NCI-H2171 treated with DMSO at 0.1 percent for 48 hours (cell line): ENCODE data around the gene CLASP1.
"Not testable (repeated sequence)": the region's sequence is repeated elsewhere in the genome, so short reads cannot be mapped to it uniquely, and the experiment has no call there.

Experiments used
- DNase-seq: peaks from one replicate; lab custom pipeline; 2025; lab: John Stamatoyannopoulos, UW

The CLASP1 gene

DNA sequence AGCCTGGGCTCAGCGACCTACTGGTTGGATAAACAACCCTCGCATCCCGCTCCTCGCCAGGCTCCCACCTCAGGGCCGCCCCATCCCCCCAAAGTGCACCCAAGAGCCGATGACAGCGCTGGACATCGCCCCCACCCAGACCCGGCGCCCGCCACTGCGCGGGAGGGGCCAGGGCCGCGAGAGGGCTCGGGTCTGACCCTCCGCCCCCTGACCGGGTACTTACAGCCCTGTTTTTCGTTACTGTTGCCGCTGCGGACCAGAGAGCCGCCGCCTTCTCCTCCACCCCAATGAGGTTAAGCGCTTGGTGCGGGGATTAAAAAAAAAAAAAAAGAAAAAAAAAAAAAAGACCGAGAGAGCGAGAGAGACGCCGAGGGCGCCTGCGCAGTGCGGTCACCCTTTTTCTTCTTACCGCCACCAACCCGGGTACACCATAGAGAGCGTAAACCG is at the start of gene CLASP1:
Gene CLASP1, minus strand, starts transcription at position 314 of the 447 bp plus-strand sequence. CDS start 43,567 bp downstream, outside the sequence.
- DNase-seq: no peak

DNA sequence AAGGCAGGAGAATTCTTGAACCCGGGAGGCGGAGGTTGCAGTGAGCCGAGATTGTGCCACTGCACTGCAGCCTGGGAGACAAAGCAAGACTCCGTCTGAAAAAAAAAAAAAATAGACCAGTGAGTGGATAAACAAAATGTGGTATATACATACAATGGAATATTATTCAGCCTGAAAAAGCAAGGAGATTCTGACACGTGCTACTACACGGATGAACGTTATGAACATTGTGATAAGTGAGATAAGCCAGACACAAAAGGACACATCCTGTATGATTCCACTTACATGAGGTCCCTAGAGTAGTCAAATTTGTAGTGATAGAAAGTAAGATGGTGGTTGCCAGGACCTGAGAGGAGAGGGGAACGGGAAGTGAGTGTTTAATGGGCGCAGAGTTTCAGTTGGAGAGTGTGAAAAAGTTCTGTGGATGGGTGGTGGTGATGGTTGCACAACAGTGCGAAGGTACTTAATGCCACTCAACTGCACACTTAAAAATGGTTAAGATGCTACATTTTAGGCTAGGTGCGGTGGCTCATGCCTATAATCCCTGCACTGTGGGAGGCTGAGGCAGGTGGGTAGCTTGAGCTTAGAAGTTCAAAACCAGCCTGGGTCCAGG is 49.2 kb upstream of the CLASP1 start:
- no peak for DNase-seq

DNA sequence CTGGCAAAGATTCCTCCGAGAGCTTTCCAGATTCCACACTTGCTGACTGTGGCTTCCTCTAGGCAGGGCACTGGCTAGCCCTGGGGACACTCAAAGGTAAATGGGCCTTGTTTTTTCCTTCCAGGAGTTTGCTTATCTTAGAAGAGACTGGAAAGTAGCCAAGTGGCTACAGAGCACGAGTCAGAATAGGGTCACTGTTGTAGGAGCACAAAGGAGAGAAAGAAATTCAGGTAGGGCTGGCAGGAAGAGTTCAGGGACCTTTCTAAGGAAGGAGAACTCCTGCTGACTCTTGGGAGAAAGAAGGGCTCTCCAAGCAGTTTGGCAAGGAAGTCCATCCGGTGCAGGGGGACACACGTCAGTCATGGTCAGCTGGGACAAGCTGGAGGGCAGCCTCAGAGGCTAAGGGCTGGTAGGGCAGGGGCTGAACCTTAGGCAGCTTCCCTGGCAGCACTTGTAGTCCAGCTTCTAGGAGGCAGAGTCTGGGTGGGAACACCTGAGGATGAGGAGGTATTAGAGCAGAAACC is 47.9 kb upstream of the CLASP1 start:
- DNase-seq: no peak

DNA sequence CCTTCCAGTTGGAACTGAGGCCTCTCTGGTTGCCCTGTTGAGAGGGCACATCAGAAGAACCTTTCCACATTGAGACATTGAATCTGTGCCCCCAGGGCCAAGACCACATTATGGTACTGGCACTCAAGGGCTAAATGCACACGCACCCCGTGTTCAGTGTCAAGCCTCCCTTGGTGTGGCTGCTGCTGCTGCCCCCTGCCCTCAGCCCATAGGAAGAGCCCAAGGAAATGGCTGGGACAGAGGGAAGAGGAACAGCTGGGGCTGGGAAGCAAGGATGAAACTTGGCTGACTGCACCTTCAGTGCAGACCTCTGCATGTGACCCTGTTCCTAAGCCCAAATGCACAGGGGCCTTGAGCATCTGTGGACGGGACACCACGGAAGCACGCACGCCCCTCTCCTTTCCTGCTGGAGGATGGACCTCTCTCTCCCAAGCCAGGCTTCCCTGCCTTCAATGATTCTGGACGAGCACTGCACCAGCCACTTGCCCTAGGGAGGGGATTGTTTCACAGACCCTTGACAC is 47.2 kb upstream of the CLASP1 start:
- DNase-seq: no peak

DNA sequence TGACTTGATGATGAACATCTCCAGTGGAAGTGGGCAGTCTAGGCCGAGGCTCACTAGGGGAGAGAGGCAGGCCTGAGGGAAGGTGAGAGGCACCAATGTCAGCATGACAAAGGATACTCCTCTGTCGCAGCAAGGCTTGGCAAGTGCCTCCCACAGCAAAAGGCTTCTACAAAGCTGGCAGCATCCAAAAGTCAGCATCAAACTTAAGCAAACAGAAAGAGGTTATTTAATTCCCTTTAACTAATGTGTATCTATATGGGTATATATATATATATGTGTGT is 45.8 kb upstream of the CLASP1 start:
- no peak for DNase-seq

DNA sequence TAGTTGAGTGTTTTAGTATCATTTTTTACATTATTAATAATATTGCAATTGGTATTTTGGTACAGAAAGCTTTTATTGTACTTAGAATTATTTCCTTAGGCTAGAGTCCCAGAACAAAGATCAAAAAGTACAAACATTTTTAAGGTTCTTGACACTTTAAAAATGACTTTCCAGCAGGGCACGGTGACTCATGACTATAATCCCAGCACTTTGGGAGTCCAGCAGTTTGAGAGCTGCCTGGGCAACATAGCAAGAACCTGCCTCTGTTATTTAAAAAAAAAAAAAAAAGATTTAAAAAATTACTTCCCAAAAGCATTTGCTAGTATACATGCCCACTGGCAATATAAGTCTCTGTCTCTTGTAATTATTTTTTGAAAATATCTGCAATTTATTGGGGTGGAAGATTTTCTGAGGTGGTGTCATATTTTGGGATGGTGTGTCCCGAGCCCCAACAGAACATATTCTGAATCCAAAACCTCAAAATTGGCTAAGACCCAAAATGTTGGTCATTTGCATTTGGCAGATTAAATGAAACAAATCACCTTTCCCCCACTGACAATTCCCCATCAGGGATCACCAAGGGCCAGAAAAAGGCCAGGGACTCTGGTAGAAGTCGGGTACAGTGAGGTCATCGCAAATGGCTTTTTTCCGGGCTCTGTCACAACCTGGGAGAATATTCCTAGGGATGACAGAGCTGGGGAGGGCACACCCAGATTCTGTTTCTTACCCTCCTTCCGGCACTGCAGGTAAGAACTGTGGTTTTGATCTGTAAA is 45.3 kb upstream of the CLASP1 start:
- no peak for DNase-seq

DNA sequence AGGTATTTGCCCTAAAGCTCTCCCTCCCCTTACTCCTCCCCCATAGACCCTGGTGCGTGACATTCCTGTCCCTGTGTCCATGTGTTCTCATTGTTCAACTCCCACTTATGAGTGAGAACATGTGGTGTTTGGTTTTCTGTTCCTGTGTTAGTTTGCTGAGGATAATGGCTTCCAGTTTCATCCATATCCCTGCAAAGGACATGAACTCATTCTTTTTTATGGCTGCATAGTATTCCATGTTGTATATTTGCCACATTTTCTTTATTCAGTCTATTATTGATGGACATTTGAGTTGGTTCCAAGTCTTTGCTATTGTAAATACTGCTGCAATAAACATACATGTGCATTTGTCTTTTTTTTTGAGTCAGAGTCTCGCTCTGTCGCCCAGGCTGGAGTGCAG is 41.3 kb upstream of the CLASP1 start:
- DNase-seq: not testable (repeated sequence)

DNA sequence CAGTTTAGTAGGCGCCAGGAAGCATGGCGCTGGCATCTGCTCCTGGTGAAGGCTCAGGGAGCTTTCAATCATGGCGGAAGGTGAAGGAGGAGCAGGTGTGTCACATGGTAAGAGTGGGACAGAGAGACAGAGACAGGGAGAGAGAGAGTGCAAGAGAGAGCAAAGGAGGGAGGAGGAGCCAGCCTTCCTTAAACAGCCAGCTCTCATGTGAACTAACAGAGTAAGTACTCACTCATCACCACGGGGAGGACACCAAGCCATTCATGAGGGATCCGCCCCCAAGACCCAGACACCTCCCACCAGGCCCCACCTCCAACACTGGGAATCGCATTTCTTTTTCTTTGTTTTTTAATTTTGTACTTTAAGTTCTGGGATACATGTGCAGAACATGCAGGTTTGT is 40.8 kb upstream of the CLASP1 start:
- DNase-seq: no peak

DNA sequence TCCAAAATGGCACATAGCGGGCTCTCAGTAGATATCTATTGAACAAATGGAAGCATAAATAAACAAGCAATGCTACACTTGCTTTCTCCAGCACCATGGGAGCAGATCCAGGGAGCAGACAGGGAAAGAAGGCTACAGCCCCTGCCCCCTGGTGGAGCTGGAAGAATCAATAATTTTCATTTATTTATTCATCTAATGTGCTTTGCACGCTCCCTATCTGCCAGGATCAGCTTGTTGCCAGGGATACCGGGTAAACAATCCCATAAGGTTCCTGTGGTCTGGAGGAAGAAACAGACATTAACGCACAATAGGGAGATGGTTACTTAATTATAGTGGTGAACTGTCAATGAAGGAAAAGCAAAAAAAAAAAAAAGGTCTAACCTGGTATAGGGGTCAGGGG is 40.1 kb upstream of the CLASP1 start:
- peak; percentile 60 for DNase-seq

DNA sequence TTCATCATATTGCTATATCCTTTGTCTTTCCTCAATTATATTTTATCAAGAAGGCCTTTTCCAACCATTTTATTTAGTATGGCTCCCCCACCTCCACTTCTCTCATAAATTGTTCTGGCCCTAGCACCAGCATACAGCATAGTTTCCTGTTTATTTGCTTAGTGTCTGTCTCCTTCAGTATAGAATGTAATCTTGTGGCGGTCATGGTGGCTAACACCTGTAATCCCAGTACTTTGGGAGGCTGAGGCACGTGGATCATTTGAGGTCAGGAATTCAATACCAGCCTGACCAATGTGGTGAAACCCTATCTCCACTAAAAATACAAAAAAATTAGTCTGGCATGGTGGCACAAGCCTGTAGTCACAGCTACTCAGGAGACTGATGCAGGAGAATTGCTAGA is 39.6 kb upstream of the CLASP1 start:
- DNase-seq: no peak

DNA sequence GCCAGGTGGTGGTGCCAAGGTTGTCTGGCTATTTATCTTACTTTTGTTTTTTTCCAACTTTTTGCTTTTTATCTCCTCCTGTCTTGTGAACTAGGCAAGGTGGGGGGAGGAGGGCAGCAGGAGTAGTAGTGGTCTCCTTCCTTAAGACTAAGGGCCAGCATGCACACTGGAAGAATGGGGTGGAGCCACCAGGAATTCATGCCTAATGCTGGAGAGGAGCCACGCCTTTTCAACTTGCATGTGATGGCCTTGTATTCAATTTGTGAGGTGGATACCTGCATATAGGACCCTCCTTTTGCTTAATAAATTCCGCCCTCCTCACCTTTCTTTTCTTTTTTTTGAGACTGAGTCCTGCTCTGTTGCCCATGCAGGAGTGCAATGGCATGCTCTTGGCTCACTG is 37.6 kb upstream of the CLASP1 start:
- DNase-seq: no peak

DNA sequence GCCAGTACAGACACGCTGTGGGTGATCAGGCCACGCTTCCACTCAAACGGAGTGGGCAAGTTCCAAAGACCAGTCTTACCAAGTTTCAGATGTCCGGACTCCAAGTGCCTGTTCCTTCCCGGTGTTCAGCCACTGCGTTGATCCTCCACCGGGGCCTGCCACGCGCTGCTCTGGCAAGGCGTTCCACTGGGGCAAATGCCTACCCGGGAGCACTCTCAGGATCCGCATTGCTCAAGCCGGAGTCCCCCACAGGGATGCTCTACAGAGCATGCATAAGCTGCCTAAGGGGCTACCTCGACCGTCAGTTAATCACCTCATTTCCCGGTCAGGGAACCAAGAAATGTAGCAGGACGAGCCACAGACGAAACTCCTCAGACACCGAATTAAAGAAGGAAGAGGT is 37.0 kb upstream of the CLASP1 start:
- no peak for DNase-seq

DNA sequence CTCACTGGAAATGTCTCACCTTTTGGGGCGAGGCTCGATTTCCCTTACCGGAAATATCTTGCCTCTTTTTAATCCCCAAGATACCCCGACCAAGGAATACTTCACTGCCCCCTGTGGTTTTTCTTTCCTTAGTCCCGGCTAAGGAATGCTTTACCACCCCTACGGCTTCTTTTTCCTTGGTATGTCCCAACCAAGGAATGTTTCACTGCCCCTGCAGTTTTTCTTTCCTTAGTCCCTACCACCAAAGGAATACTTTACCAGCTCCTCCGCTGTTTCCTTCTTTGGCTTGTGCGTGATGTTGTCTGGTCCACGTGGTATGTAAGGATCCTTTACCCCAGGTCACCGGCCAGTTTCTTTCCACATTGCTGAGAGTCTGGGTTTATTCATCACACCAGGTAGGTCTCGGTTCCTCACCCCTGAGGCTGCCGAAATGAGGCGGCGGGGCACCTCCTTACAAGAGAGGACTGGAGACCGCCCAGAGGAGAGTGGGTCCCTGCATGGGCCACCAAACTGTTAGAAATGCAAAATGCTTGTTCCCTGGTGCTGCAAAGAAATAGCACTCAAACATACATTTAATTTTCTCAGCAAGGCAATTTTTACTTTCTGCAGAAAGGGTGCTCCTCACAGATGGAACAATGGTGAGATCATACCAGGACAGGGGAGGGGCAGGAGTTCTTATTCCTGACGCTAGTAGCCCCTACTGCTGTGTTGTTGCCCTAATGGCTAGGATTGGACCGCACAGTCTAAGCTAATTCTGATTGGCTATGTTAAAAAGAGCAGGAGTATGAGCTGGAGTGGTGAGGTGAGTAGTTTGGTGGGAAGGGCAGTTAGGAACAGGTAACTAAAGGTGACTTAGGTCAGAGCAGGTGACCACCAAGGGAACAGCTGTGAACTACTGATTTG is 33.4 kb upstream of the CLASP1 start:
- DNase-seq: no peak

DNA sequence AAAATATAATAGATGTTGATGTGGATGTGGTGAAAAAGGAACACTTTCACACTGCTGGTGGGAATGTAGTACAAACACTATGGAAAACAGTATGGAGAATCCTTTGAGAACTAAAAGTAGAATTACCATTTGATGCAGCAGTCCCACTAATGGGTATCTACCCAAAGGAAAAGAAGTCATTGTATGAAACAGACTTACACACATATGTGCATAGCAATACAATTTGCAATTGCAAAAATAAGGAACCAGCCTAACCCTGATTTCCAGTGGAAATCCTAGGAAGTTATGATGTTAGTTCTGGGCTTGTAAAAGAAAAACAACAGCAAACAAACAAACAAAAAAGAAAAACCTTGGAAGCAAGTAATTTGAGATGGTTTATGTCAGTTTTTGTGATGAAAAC is 28.6 kb upstream of the CLASP1 start:
- no peak for DNase-seq

DNA sequence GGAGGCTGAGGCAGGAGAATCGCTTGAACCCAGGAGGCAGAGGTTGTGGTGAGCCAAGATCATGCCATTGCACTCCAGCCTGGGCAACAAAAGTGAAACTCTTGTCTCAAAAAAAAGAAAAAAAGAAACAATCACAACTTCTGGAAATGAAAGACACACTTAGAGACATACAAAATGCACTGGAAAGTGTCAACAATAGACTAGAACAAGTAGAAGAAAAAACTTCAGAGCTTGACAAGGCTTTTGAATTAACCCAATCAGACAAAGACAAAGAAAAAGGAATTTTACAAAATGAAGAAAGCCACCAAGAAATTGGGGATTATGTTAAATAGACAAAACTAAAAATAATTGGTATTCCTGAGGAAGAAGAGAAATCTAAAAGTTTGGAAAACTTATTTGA is 22.4 kb upstream of the CLASP1 start:
- not testable (repeated sequence) for DNase-seq

DNA sequence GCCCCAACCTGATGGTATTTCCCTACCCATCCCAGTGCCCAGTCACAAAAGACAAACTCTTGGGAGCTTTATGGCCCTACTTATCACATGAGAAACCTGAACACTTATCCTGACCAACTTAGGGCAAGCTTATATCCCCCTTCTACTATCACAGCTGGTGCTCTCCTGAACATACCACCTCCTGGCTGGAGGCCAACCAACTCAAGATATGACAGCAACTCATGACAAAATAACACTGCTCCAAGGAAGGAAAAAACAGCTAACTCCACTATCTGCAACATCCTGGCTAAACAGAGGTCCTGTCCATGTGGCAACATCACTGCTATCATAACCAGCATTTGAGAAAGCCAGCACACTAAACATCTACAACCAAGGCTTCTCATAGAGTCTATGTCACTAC is 20.9 kb upstream of the CLASP1 start:
- peak; percentile 26 for DNase-seq

DNA sequence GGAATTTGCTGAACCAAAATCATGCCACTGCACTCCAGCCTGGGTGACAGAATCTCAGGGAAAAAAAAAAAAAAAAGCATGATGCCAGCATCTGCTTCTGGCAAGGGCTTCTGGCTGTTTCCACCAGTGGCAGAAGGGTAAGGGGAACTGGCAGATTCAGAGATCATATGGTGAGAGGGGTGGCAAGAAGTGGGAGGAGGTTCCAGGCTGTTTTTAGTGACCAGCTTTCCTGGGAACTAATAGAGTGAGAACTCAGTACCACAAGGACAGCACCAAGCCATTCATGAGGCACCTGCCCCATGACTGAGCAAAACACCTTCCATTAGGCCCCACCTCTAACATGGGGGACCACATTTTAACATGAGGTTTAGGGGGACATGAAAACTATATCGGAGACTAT is 18.4 kb upstream of the CLASP1 start:
- DNase-seq: peak; percentile 41

DNA sequence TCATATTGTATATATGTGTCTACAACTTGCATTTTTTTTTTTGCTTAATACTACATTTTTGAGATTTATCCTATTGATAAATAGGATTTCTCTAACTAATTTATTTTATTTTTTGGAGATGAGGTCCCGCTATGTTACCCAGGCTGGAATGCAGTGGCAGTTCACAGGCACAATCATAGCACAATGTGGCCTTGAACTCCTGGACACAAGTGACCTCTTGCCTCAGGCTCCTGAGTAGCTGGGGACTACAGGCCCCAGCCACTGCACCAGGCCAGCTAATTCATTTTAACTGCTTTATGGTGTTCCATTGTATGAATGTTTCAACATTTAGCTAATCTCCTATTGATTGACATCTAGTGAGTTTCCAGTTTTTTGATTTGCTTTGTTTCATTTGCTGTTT is 16.8 kb upstream of the CLASP1 start:
- no peak for DNase-seq

DNA sequence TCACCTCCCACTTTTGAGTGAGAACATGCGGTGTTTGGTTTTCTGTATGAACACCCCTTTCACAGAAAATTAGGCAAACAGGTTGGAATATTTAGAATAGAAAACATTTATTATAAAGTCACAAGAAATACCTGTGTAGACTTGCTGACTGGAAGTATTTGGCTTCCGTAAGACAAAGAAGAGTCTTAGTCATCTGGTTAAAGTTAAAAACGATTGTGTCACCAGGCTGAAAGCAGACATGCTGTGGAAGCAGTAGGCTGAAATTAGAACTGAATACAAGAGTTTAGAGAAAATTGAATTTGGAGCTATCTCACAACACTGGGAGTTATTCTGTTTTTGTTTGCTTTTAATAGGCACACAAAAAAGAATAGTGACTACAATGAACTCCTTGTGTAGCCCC is 16.2 kb upstream of the CLASP1 start:
- no peak for DNase-seq

DNA sequence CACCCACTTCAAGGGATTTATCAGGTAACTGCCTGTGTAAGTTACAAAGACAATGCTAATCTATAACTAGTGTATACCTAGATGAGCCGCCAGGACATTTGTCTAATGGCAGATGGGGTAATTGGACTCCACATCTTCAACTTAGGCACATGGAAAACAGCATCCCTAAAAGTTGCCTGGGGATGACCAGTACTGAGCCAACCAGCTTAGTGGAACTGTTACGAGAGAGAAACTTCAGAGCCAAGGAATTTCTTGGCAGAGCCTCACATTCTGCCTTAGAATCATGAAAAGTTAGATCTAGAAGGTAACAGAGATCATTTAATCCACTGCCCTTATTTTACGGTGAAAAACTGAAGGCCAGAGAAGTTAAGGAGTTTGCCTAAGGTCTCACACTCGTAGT is 15.5 kb upstream of the CLASP1 start:
- no peak for DNase-seq

DNA sequence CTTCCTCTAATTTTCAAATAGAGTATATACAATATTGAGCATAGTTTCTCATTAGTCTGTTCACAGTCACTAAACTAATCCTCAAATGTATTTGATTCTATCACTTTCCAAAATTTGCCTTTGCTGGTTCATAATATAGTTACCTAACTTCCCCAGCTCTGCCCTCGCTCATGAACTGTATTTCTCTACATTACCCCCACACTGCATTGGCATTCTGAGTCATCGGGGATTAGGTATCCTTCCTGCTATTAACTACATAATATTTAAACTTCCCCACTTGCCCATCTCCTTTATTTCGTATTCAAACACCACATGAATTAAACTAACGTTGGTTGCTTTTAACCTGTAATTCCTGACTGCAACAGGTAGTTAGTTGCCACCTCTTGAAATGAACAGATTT is 14.8 kb upstream of the CLASP1 start:
- no peak for DNase-seq

DNA sequence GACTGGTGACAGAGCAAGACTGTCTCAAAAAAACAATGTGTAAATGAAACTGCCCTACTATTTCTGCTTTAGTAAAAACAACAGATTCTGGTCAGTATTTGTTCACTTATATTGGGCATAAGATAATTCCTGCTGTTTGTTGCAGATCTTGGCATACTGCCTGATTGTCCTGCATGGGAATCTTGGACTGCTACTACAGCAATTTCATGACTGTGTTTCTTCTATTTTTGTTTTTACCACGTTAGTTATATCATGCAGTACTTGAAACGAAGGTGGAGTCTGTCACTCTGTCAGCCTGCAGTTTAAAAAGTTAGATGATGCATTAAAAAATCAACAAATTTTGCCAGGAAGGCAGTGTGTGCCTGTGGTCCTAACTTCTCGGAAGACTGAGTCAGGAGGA is 14.2 kb upstream of the CLASP1 start:
- no peak for DNase-seq

DNA sequence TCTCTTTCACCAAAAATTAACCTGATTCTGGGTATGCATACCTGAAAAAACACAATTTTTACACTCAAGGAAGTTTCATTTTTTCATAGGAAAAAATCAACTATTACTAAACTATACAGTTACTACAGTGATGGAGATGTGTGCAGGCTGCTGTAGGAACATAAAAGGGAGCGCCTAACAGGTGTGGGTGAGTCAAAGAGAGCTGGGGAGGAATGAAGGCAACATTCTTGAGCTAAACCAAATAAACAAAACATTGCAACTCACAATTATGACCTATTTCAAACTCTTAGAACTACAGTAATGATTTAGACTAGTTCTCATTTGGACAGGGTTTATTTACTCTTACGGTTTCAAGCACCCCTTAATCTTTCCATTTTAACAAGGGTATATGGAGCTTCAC is 13.4 kb upstream of the CLASP1 start:
- no peak for DNase-seq
